ENCODE measurements around the gene WDR1.

WDR1 gene

GRCh38 chr4:10050261-10050661 lies 66.3 kb downstream of the WDR1 start:
- no peaks in the 10 kb centered on the region for H3K9me3 ChIP-seq (ENCODE audit: insufficient read depth, low read length)
- H2AFZ ChIP-seq (ENCODE audit: low read depth, low read length, severe bottlenecking), result no peak overlapping the region
- TF ChIP-seq CTCF (IDR thresholded peaks at IDR 0.05; ENCODE audit: insufficient read depth, low read length, poor library complexity, severe bottlenecking), result no peak
- no peak for TF ChIP-seq EZH2phosphoT487 (conservative IDR thresholded peaks at IDR 0.05; ENCODE audit: low read length)
- no peak overlapping the region for H3K9ac ChIP-seq (ENCODE audit: low read length)
- H3K9me2 ChIP-seq (replicated peaks; ENCODE audit: insufficient read depth, low read length), result no peaks in the 10 kb centered on the region
- no peaks in the 10 kb centered on the region for H3K27me3 ChIP-seq (ENCODE audit: low read length)
- no peaks in the 10 kb centered on the region for H3F3A ChIP-seq (ENCODE audit: insufficient read depth)
- no peaks in the 10 kb centered on the region for H3K79me2 ChIP-seq (ENCODE audit: insufficient read depth, low read length)
- no peak overlapping the region for H3K4me2 ChIP-seq (ENCODE audit: low read depth, low read length, poor library complexity, severe bottlenecking)
- no peak overlapping the region for H3K27ac ChIP-seq (ENCODE audit: low read depth, low read length)
- no peaks in the 10 kb centered on the region for H3K36me3 ChIP-seq (ENCODE audit: low read length)
- no peaks in the 10 kb centered on the region for H4K20me1 ChIP-seq (ENCODE audit: low read depth, low read length)
- H3K4me3 ChIP-seq (ENCODE audit: insufficient read depth, low read length, poor library complexity, severe bottlenecking), result no peak overlapping the region

GRCh38 chr4:10048941-10049697 lies 67.5 kb downstream of the WDR1 start:
- Histone ChIP-seq H4K20me1 (ENCODE audit: low read depth, low read length) (no peaks in the 10 kb centered on the region), H3K9me3 (ENCODE audit: insufficient read depth, low read length) (no peaks in the 10 kb centered on the region), H2AFZ (ENCODE audit: low read depth, low read length, severe bottlenecking) (no peak overlapping the region), H3K4me2 (ENCODE audit: low read depth, low read length, poor library complexity, severe bottlenecking) (no peak overlapping the region), H3K9me2 (replicated peaks; ENCODE audit: insufficient read depth, low read length) (no peaks in the 10 kb centered on the region), H3K27ac (ENCODE audit: low read depth, low read length) (no peak overlapping the region), H3K9ac (ENCODE audit: low read length) (no peak overlapping the region), H3K27me3 (ENCODE audit: low read length) (no peaks in the 10 kb centered on the region), H3K4me3 (ENCODE audit: insufficient read depth, low read length, poor library complexity, severe bottlenecking) (no peak overlapping the region), H3K36me3 (ENCODE audit: low read length) (no peaks in the 10 kb centered on the region), H3K79me2 (ENCODE audit: insufficient read depth, low read length) (no peaks in the 10 kb centered on the region), H3F3A (ENCODE audit: insufficient read depth) (no peaks in the 10 kb centered on the region)
- TF ChIP-seq EZH2phosphoT487 (conservative IDR thresholded peaks at IDR 0.05; ENCODE audit: low read length), result no peak
- no peak for TF ChIP-seq CTCF (IDR thresholded peaks at IDR 0.05; ENCODE audit: insufficient read depth, low read length, poor library complexity, severe bottlenecking)

GRCh38 chr4:10047967-10048366 lies 68.6 kb downstream of the WDR1 start:
- H3K79me2 ChIP-seq (ENCODE audit: insufficient read depth, low read length), result no peaks in the 10 kb centered on the region
- H4K20me1 ChIP-seq (ENCODE audit: low read depth, low read length), result no peaks in the 10 kb centered on the region
- no peak overlapping the region for H3K4me2 ChIP-seq (ENCODE audit: low read depth, low read length, poor library complexity, severe bottlenecking)
- no peak overlapping the region for H3K4me3 ChIP-seq (ENCODE audit: insufficient read depth, low read length, poor library complexity, severe bottlenecking)
- no peak overlapping the region for H3K9ac ChIP-seq (ENCODE audit: low read length)
- no peak overlapping the region for H2AFZ ChIP-seq (ENCODE audit: low read depth, low read length, severe bottlenecking)
- TF ChIP-seq EZH2phosphoT487 (conservative IDR thresholded peaks at IDR 0.05; ENCODE audit: low read length) (no peak), CTCF (IDR thresholded peaks at IDR 0.05; ENCODE audit: insufficient read depth, low read length, poor library complexity, severe bottlenecking) (no peak)
- H3K27ac ChIP-seq (ENCODE audit: low read depth, low read length), result no peak overlapping the region
- H3K9me2 ChIP-seq (replicated peaks; ENCODE audit: insufficient read depth, low read length), result no peaks in the 10 kb centered on the region
- H3K36me3 ChIP-seq (ENCODE audit: low read length), result no peaks in the 10 kb centered on the region
- H3F3A ChIP-seq (ENCODE audit: insufficient read depth), result no peaks in the 10 kb centered on the region
- 0 out of 2 replicates have a peak, but pooled peaks cover 1% of the 10 kb centered on the region for H3K9me3 ChIP-seq (ENCODE audit: insufficient read depth, low read length)
- H3K27me3 ChIP-seq (ENCODE audit: low read length), result no peaks in the 10 kb centered on the region

Data from SU-DHL-6 (cell line).